ENCODE measurements around the gene MPHOSPH9.
"Not testable (repeated sequence)": the region's sequence is repeated elsewhere in the genome, so short reads cannot be mapped to it uniquely, and the experiment has no call there.

GRCh38 chr12:123206794-123207193 is 26.1 kb downstream of the MPHOSPH9 start:
- not testable (repeated sequence) for TF ChIP-seq POLR2A (IDR thresholded peaks at IDR 0.05; ENCODE audit: low read depth, low read length); CTCF (conservative IDR thresholded peaks at IDR 0.05; ENCODE audit: low read depth, low read length); FOS (IDR thresholded peaks at IDR 0.05; ENCODE audit: low read depth, low read length); RAD21 (IDR thresholded peaks at IDR 0.05; ENCODE audit: low read length); MXI1 (IDR thresholded peaks at IDR 0.05; ENCODE audit: borderline replicate concordance, low read depth, low read length); RCOR1 (IDR thresholded peaks at IDR 0.05; ENCODE audit: insufficient replicate concordance, low read length); CHD1 (IDR thresholded peaks at IDR 0.05; ENCODE audit: low read depth, low read length); BHLHE40 (IDR thresholded peaks at IDR 0.05; ENCODE audit: low read depth, low read length)

Measured in IMR-90 (cell line).